Cardiac fibroblast (primary cell): ENCODE measurements around the gene LPP.

Source experiments
- DNase-seq, 2 donors: peaks; one replicate each; pipeline versions ENCODE4 v3.0.0 to v3.0.0-alpha.2; 2010; ENCODE audit warnings: low read depth in 2 of 2
- H3K4me3 ChIP-seq, 2 donors: replicated peaks in 1 of 2; 1 replicate in 1 of 2; 2 replicates in 1 of 2; pipeline ENCODE4 v1.5.1; 2011; ENCODE audit warnings: low read depth in 2 of 2, low read length in 2 of 2, mild to moderate bottlenecking in 2 of 2, moderate library complexity in 1 of 2
- TF ChIP-seq, protein P1 (sequence below): IDR thresholded peaks from one replicate; pipeline ENCODE4 v1.5.1; 2011; ENCODE audit warnings: low read depth, mild to moderate bottlenecking, low read length, inconsistent platforms

LPP gene

GRCh38 chr3:188341501-188341900 lies 187.5 kb downstream of the LPP start:
- DNase-seq, result no peak
- H3K4me3 ChIP-seq, result no peak overlapping the region

DNA sequence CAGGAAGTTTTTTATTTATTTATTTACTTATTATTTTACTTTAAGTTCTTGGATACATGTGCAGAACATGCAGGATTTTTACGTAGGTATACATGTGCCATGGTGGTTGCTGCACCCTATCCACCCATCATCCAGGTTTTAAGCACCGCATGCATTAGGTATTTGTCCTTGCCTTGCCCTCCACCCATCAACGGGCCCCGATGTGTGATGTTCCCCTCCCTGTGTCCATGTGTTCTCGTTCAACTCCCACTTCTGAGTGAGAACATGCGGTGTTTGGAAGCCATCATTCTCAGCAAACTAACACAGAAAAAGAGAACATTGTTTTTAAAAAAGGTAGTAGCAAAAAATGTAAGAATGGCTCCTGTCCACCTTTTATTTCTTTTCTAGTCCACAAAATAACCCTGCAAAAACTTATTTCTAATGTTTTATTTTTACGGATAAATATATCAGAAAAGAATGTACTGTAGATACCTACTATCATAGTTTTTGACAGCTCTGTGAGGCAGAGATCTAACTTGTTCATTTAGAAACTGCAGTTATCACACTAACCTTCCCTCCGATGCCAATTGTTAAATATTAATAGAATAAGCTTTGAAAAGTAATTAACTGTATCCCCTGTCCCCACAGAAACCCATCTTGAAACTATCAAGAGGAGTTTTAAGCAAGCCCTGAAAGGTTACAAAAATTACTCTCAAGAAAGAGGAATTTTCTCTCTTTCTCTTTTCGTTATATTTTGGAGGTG lies 189.2 kb downstream of the LPP start:
- no peak overlapping the region for H3K4me3 ChIP-seq
- no peak for DNase-seq

More at GRCh38 chr3:188341501-188341900, 187.5 kb downstream of the LPP start:
- TF ChIP-seq, protein P1, sequence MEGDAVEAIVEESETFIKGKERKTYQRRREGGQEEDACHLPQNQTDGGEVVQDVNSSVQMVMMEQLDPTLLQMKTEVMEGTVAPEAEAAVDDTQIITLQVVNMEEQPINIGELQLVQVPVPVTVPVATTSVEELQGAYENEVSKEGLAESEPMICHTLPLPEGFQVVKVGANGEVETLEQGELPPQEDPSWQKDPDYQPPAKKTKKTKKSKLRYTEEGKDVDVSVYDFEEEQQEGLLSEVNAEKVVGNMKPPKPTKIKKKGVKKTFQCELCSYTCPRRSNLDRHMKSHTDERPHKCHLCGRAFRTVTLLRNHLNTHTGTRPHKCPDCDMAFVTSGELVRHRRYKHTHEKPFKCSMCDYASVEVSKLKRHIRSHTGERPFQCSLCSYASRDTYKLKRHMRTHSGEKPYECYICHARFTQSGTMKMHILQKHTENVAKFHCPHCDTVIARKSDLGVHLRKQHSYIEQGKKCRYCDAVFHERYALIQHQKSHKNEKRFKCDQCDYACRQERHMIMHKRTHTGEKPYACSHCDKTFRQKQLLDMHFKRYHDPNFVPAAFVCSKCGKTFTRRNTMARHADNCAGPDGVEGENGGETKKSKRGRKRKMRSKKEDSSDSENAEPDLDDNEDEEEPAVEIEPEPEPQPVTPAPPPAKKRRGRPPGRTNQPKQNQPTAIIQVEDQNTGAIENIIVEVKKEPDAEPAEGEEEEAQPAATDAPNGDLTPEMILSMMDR, result no peak

DNA sequence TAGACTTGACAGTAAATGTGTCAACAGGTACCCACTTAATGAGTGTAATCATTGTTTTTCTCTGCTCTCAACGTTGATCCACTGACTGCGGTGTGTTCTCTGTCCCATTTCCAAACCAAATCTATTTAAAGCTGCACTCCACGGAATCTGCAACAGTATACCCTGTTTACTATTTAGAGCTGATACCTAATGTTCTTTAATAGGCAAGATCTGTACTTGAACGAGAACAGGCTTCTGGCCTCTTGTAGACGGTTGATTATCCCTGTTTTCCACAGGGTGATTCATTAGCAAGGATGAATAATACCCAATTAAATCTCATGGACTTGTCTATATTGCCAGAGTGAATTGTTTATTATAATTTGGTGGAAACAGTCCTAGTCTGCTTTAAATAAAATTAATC lies 189.9 kb downstream of the LPP start:
- TF ChIP-seq, protein P1, result no peak
- H3K4me3 ChIP-seq, result no peak overlapping the region
- no peak for DNase-seq

More for the DNA sequence above, 189.2 kb downstream of the LPP start:
- TF ChIP-seq, protein P1, result no peak

GRCh38 chr3:188345223-188345622 lies 191.3 kb downstream of the LPP start:
- TF ChIP-seq, protein P1, result no peak
- DNase-seq, result peak; percentile 62 to 73
- H3K4me3 ChIP-seq, result no peak overlapping the region

DNA sequence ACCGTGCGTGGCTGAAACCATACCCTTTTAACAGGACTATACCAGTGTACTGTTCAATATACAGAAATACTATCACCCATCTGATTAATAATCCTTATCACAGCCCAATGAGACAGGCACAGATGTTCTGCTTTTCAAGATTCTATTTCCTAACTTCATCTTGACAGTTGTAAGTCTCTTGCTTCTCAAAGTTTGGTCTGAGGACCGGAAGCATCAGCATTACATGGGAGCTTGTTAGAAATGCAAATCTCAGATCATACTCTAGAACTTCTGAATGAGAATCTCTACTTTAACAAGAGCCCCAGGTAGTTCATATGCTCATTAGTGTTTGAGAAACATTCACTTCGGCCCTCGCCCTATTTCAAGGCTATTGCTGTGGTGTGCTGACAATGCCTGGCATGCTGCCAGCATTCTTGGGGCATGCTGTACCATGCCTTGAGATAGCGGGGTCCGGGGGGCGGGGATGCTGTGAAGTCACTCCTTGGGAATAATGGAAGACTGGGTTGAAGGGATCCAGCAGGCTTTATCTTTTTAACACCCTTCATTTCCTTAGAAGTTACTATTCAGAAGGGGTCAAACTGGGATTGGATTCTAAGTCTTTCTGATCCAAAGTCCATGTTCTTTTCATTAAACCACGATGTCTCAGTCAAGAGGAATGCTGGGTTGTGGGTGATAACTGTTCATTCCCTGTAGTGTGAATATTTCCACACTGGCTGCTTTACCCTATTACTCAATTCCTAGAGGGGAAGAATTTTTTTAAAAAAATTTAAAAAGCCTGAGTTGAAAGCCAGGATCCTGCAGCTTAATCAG lies 194.7 kb downstream of the LPP start:
- DNase-seq, result peak; percentile 93 to 99
- H3K4me3 ChIP-seq, result no peak overlapping the region
- TF ChIP-seq, protein P1, result no peak

GRCh38 chr3:188349351-188349901 lies 195.5 kb downstream of the LPP start:
- TF ChIP-seq, protein P1, result no peak
- peak; percentile 18 to 42 for DNase-seq
- H3K4me3 ChIP-seq, result no peak overlapping the region
